GM18861 (cell line): ENCODE data around the gene TNFRSF11A.
A peak's percentile ranks its signal among the peaks of the same experiment; 100 is the strongest.

Experiments used
- ATAC-seq: cut with Tn5 transposase; IDR thresholded peaks from one replicate; pipeline ENCODE4 v1.9.1; 2021; ENCODE audit not compliant: unreplicated experiment

Gene TNFRSF11A

DNA sequence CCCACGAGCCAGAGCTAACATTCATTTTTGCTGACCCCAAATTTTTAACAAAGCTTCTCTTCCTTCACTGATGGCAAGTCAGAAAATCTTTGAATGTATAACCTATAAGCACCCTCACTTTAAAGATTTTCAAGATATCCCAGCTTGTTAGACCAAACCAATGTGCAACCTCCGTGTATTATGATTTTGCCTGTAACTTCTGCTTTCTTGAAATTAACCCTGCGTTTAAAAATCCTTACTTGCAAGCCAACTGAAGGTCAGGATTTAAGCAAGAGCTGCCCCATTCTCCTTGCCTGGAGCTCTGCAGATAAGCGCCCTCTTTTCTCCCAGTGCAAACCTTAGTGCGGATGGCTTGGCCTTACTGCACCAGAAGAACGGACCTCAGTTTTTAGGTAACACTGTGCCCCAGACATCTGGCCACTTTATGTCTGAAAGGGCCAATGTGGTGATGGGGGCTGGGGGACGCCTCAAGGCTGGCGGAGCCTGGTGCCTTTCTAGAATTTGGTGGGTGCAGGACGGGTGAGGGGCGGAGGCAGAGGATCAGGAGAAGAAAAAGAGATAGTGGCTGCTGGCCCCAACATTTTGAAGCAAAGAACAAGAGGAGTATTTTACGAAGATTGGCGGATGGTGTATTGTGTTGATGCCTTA is 805 bp upstream of the TNFRSF11A start:
- ATAC-seq, result no peak

DNA sequence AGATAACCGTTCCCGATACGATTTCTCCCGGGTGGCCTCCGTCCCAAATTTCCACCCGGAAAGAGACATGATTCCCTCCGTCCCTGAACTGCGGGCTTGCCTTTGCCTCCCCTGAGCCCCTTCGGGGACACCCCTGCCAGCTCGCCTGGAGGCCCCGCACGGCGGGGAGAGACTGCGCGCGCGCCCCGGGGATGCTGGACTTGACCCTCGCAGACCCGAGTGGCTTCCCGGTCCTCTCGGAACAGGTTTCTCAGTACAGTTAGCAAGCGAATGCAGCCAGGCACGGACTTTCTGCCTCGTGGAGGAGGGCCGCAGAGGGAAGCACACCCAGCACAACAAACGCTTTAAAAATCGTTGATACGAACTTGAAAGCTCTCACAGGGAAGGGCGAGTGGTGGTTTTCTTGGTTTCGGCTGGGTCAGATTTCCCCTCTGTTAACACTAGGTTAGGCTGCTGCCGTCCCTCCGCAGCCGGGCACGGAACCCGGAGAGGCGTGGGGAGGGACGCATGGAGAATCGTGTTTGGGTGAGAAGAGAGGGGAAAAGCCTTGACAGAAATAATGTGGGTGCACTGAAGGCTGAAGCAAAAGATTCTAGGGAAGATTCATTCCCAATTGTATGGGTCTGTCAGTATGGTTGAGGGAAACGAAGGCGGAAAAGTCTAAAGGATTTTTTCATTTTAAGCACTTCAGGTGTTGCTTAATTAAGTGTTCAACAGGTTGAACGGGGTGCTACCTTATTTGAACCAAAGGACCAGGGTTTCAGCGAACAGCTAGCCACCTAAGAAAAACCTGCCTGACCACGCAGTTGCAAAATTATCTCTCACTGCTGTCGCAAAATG is 916 bp downstream of the TNFRSF11A start:
- ATAC-seq, result no peak

DNA sequence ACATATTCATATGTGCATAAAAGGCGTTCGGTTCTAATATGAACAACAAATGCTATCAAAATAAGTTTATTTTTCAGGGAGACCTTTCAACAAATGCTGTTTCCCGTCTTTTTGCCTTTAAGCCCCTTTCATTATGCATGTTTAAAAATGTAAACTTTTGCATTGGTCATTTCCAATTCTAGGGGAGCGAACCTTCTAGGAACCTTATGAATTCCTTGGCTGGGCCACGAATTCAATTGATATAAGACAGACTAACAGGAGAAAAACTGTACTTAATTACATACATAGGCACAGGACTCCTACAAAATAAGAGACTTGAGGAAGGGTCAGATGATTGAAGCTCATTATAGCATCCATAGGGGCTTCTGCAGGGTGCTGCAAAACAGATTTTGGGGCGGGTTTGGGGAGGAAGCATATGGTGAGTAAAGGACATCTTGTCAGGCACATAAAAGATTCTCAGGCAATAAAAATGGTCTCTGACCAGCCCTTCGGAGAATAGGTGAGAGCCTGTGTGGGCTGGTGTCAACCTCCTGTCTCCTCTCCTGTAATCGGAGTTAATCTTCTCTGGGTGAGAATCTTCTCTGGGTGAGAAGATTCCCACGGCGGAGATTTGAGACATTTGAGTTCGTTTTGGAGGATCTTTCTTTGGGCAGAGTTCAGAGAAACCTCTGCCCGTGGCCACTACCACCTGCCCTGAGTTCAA is 1.7 kb downstream of the TNFRSF11A start:
- no peak for ATAC-seq

GRCh38 chr18:62327977-62328376 is 2.9 kb downstream of the TNFRSF11A start:
- no peak for ATAC-seq

GRCh38 chr18:62328586-62329525 is 3.7 kb downstream of the TNFRSF11A start:
- no peak for ATAC-seq

GRCh38 chr18:62329691-62330454 is 4.8 kb downstream of the TNFRSF11A start:
- peak; percentile 43 for ATAC-seq

GRCh38 chr18:62330650-62331049 is 5.5 kb downstream of the TNFRSF11A start:
- ATAC-seq, result no peak

DNA sequence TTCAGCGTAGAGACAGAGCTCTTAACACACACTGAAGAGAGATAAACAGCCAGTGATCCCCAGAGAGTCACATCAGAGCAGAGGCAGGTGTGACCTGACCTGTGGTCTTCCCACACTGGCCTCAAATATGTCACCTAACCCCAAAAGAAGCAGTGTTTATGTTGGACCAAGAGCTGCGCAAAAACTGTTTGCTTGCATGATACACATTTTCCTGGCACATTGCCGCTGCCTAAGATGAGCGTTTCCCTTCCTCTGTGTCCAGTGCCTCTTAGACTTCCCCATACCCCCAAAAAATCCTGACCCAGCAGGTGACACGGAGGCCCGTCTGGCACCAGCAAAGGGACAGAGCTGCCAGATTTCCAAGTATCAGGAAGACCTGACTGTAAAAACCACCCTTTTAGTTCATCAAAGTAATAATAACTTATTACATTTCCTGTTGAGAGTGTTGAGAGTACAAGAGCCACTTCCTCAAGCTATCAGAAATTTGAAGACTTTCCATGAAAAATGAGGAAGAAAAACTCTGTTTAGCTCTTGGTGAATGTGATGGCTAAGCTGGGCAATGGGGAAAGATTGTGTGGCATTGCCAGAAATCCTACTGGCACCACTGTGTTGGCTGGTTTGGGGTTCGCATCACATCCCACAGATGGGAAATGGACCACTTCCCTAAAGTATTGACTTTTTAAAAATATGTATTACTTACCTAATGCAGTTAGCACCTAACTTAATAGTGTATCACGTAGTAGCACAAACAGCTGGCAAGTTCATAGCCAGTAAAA is 6.7 kb downstream of the TNFRSF11A start:
- ATAC-seq, result no peak

GRCh38 chr18:62332431-62332830 is 7.3 kb downstream of the TNFRSF11A start:
- ATAC-seq, result no peak

GRCh38 chr18:62332964-62333695 is 8.0 kb downstream of the TNFRSF11A start:
- no peak for ATAC-seq

GRCh38 chr18:62334120-62334519 is 9.0 kb downstream of the TNFRSF11A start:
- no peak for ATAC-seq

GRCh38 chr18:62335494-62335893 is 10.4 kb downstream of the TNFRSF11A start:
- no peak for ATAC-seq

DNA sequence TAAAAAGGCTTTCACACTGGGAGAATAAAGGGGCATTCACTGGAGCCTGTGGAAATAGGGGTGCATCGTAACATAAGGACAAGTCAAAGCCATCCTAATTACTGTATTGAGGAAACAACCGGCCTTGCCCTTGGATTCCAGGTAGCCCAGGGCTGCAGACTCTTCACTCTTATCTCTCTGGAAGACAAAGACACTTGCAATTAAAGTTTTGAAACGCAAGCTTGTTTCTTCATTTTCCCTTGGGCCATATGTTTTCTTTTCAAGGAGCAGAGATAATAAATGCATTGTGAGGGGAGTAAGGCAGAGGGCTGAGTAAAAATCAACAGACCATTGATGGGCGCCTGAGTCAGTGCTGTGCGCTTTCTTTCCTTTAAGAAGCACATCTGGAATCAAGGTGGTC is 11.5 kb downstream of the TNFRSF11A start:
- no peak for ATAC-seq

DNA sequence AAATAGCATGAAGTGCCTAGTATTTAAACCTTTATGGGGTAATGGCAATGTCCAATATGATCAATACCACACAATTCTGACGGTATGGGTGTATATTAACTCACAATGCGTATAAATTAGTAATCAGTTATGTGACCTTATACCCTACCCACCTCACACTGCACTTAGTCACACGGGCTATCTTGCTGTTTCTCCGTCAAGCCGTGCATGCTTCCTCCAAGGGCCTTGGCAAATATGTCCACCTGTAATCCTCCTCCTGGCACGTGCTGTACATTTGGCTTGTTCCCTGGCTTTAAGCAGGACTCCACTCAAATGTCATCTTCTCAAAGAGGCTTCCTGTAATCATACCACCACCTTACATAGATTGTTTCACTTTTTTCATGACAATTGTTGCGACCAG is 12.2 kb downstream of the TNFRSF11A start:
- no peak for ATAC-seq

DNA sequence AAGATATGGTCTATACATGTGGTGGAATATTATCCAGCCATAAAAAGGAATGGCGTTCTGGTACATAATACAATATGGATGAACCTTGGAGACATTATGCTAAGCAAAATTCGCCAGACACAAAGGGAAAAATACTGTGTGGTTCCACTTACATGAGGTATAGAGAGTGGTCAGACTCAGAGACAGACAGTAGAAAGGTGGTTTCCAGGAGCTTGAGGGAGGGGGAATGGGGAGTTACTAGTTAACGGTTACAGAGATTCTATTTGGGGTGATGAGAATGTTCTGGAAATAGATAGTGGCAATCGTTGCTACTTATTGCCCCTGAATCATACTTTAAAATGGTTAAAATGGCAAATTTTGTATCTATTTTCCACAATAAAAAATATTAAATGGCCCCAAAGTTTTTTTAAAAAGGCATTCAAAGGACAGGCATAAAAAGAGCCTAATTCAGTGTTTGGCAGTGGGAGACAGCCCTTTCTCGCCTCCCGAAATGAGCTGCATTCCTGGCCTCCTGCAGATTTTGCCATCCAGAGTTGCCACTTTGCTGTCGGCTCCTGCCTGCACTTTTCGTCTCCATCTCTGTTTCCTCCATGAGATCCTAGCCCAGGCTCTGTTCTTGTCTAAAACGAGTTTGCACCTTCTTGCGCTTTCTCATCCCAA is 13.5 kb downstream of the TNFRSF11A start:
- ATAC-seq, result peak; percentile 58

DNA sequence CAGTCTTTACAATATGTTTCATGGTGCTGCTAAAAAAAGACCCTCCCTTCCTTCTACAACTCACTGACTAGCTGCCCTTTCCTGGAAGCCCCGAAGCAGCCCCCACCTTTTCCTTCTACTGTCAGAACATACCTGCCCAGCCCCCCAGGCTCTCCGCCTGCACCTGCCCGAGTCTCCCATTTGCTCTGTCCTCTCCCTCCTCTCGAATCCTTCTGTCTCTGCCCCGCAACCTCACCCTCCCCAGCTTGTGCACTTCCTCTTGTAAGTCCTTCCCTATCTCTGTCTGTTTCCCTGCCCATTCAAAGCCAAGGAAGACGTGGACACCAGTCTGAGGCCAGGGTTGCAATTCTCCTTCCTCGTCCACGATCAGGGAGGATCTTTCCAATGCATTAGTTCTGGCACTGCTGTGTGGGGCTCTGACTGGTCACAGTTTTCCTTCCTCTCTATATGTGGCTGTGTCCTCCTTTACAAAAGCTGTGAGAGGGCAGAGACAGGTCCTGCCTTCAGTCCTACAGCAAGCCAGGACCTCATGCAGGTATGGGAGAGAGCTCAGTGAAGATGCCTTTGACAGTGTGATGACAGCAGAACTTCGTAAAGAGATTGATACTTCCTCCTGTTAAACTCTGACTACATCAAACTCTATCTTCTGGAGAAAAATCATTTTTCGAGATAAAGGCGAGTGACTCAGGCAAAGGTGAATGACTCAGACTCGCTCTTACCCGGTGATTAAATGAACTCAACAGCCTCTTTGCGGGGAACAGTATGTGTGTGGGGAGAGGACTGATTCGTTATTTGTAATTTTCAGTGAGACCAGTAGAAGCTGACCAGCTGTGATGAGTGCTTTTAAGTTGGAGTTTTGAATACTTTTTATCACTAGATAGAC is 14.2 kb downstream of the TNFRSF11A start:
- no peak for ATAC-seq

DNA sequence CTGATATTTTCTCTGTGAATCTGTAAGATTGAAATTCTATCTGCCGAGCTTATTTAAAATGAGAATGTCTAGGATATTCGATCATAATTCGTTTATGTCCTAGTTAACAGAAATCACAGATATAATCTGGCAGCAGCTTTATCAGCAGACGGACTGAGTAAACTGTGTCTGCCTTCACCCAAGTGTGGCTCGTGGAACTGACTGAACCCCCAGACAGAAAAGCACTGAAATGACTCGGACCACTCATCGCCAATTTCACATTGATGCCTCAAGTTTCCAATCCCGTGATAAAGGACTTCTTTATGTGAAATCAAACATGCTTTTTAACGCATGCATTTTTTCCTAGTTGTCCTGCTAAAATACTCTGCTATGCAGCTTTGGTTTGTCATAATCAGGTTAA is 15.9 kb downstream of the TNFRSF11A start:
- ATAC-seq, result no peak
